ENCODE measurements around the gene CDK12. TPM values are rescaled to one million over a fixed set of nuclear protein-coding genes. Genes with fewer than 3 reads are reported as not detected.

CDK12 gene
- total RNA-seq, 1 donor: 32.6 TPM

DNA sequence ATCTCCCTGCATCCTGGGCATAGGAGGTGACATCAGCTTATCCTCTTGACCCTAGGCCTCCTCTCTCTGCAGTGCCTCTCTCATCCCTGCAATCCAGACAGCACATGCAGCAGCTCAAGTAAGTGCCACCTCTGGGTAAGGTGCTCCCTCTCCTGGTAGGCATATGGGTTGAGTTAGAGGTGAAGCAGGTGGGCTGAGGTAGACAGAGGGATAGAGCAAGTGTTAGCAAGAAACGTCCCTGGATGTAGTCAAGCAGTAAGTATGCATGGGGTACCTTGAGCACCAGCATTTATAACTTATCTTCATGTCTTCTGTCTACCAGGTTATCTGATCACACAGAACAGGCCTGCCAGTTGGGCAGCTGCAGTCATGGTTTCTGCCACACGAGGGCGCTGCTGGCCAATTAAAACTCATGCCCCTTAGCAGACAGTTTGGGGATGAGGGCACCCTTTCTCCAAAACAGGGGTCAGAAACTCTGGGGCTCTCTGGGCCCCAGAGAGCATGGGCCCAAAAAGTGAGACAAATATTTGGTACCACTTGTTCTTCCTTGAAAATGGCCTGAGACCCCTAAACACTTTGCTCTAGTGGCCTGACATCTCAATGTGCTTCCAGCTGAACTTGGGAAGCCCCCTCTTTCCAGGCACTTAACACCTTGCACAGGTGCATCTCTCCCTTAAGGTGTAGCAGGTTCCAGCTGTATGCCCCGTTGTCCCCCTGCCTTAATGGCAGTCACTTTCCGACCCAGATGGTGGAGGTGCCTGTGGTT, 86.6 kb downstream of the CDK12 start:
- peak; percentile 54 to 75 (median 54) for DNase-seq (ENCODE audit: low read depth in 2 of 3, low spot score in 2 of 3)

DNA sequence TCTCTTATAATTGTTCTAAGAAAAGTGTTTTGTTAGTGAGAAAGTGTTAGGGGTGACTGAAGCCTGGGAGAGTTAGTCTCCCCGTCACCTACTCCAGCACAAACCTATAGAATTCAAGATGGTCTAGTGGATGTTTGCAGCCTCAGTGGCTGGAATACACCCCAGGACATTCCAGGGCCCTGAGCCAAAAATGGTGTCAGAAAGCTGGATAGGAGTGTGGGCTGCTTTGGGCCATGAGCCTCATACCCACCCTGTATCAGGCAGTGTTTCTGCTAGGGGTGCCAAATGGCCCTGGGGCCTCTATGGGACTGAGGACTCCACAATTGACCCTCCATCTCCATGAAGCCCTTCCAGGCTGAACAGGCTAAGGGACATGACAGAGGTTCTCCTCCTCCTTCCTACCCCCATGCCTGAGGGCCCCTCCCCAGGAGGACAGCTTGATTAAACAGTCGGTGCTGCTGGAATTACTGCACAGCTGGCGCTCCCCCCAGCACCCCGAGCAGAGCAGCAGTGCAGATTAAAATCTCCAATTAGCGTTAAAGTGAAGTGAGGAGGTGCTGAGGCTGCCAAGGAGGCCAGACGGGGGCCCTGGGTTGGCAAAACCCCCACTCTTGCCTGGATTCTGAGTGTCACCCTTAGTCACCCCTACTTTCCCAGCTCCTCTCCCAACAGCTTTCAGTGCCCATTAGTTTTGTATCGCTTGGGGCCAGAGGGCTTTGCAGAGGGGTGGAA, 87.4 kb downstream of the CDK12 start:
- DNase-seq (ENCODE audit: low read depth in 2 of 3, low spot score in 2 of 3): no peak

DNA sequence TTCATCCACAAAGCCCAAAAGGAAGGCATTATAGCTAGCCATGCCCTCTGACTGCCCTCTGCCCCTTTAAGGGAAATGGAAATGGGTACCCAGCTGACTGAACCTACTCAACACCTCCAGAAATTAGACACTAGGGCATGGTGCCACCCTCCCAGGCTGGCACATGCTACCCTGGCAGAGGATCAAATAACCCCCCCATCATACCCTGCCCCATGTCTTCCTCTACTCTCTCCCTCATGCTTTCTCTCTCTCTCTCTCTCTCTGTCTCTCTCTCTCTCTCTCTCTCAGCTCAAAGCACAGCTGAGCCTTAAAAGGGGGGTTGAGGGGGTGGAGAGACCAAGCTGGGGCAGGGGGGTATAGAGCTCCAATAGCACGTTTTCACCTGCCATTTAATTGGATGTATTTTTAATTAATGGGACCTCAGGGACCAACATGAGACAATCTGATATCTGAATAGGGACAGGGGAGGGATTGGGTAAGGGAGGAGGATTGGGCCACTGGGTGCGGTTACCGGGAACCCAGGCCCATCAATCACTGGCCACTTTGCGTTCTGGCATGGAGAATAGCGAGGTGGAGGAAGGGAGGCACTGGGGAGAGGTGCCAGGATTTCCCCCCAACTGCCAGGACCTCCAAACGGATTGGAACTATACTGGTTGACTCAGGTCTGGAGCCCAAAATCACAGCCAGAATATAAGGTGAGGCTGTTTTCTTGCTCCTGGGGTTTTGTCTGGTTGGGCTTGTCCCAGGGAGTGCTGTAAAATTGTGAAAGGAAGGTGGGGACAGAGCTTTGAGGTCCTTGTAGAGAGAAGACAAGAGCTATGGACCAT, 88.7 kb downstream of the CDK12 start:
- no peak for DNase-seq (ENCODE audit: low read depth in 2 of 3, low spot score in 2 of 3)

DNA sequence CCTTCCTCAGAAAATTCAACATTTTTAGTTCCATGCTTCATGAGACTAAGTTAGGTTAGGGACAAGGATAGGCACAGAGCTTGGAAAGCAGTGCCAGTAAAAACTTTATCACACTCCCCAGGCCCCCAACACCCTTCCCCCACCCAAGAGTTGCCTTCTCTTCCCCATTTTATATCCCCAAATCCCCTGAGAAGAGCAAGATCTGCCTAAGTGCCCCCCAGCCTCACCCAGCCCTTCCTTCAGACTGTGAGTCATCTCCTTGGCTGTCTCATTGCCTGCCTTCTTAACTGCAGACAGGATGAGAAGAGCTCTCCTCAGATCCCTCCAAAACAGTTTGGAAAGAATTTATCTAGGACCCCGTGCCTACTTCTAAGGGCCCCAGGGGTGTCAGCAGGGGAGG, 90.6 kb downstream of the CDK12 start:
- no peak for DNase-seq (ENCODE audit: low read depth in 2 of 3, low spot score in 2 of 3)

DNA sequence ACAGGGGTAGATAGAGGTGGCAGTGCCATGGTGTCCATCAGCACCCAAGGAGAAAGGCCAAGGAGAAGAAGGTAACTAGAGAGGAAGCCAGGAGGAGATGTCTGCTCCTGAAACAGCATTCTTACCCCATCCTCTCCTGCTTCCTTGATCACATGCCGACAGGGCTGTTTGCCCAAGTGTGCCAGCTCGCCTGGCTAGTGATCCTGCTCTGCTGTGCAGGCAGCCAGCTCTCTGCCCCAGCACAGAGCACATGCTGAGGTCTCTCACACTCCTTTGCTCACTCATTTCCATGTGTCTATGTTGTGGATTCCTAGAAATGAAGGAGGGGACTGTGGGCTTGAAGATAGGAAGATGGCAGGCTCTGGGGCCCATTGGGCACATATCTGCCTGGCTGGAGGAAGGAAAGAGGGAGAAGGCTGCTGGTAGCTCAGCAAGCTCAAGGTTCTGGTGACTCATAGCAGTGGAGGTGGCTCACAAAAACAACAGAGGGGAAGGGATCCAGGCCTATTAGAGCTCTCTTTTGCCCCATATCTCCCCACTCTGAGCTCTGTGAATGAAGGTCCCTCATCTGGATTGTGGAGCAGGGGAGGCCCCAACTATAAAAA, 92.2 kb downstream of the CDK12 start:
- no peak for DNase-seq (ENCODE audit: low read depth in 2 of 3, low spot score in 2 of 3)

DNA sequence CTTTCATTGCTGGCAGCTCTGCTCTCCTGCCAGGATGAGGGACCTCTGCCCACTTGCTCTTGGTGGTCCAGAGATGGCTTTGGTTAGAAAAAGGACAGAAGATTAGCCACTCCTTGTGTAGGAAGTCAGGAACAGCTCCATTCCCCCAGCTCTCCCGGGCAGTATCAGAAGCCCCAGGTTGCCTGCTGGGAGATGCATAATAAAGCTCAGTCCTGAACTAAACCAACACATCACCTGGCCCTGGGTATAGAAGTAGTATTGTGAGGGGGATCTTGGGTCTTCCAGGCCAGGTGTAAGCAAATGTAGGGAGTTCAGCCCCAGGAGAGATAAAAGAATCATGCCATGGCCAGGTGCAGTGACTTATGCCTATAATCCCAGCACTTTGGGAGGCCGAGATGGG, 94.1 kb downstream of the CDK12 start:
- no peak for DNase-seq (ENCODE audit: low read depth in 2 of 3, low spot score in 2 of 3)

DNA sequence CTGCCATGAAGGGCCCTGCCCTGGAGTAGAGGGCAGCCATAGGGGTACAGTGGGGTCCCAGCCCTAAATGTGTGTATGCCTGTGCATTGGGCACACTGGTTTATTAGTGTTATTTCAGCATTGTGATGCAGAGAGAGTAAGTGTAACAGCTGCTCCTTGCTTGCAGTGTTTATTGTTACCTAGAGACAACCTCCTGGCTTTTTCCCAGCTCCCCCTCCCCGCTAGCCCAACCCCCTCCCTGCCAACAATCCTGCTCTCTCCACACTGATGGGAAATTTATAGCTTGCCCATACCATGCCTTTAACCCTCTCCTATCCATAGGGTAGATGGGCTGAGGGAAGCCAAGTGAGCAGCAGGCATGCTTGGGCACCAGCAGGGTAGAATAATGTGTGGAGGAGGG, 95.1 kb downstream of the CDK12 start:
- DNase-seq (ENCODE audit: low read depth in 2 of 3, low spot score in 2 of 3): no peak

DNA sequence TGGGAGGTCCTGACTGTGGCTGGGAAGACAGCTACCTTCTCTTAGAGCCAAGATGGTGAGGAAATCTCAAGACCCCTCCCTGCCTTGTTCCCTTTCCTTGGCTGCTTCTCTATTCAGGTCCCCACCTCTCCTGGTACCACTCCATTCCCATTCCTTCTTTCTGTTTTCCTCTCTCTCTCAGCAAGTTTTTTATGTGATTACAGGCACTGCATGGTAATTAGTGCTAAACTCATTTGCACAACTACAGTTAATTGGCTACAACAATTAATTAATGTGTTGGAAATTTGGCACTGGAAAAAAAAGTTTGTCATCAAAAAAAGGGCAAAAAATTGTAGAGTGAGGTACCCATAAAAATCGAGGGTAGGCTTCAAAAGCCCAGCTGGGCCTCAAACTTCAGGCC, 101.1 kb downstream of the CDK12 start:
- no peak for DNase-seq (ENCODE audit: low read depth in 2 of 3, low spot score in 2 of 3)

DNA sequence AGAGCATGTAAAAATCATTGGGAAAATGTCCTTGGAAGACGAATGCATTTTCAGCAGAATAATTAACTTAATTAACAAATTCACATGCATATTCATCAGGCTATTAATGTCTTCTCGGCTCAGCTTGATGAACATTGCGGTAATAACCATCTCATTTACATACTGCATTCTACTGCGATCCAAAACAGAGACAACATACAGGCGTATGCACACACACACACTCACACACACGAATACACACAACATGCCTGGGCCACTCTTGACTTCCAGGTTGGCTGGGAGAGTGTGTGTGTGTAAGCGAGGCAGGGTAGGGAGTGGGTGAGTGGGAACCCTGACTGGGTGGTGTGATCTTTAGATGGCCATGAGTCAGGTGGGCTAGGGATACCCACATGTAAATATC, 101.7 kb downstream of the CDK12 start:
- DNase-seq (ENCODE audit: low read depth in 2 of 3, low spot score in 2 of 3): no peak

DNA sequence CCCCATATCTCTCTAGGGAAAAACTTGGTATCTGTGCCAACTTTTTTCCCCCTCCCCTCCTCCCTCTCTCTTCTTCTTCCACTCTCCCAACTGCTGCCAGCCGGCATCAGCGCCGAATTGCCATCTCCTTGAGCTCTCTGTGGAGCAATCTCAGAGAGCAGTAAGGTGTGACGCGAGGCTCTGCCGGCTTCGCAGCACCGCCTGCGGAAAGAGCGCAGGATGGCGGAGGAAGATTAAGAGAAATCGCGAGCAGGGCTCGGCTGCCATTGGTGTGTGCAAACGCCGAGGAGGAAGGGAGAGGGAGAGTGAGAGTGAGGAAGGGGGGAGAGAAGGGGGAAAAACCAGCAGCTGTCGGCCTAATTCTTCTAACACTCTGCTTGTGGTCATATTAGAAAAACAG, 102.2 kb downstream of the CDK12 start:
- peak in 2 of 3 donors; percentile 43 to 76 for DNase-seq (ENCODE audit: low read depth in 2 of 3, low spot score in 2 of 3)

DNA sequence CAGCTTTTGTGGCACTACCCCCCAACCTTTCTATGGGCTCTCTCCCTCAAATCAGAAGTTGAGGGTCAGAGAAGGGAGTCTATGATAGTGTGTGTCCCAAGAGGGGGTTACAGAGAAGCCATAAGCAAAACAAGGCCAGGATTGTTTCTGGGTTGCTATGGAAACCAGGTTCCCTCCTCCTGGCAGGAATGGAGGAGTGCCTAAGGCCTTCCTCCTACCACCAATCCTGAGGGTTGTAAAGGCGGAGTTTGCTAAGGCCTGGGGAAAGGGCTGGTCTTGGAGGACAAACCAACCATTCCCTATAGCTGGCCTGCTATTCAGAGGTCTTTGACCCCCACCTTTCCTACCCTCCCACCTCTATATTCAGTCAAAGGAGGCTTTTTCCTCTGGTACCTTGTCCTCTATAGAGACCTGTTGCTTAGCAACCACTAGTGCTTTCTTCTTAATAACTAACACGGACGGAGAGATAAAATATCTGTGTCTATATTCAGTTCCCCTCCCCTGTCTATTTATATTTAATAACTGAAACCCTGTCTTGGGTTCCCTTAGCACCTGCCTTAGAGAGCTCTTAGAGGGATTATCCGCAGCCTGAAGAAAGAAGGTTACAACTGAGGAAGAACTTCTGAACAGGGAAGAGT, 103.0 kb downstream of the CDK12 start:
- no peak for DNase-seq (ENCODE audit: low read depth in 2 of 3, low spot score in 2 of 3)

DNA sequence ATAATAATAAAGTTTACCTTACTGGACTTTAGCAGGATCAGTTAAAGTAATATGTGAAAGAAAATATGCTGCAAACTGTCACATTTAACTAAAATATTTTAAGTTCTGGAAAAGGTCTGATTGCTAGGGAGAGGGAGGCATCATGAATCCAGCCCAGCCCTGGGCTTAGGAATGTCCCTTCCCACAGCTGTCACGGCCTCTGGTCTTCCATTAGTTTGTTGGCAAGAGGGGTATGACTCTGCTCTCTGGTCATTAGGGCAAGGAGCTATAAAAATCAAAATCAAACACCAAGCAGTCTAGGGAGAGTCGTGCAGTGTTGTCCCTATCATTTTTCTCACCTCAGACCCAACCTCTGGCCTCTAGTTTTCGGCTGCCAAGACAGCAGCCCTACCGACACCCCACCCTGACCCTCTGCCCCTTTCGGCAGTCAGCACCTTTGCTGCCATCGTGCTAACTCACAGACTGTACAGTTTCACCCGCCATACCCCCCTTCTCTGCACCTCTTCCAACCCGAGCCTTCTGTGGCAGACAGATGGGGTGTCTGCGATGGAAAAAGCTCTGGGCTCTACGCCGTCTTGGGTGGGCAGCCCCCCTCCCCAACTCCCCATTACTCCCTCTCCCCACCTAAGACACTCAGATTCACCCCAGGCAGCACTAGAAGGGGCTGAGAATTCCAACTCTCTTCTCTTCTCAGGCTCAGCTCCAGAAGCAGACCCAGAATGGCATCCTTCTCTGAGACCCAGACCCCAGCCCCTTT, 105.0 kb downstream of the CDK12 start:
- no peak for DNase-seq (ENCODE audit: low read depth in 2 of 3, low spot score in 2 of 3)

DNA sequence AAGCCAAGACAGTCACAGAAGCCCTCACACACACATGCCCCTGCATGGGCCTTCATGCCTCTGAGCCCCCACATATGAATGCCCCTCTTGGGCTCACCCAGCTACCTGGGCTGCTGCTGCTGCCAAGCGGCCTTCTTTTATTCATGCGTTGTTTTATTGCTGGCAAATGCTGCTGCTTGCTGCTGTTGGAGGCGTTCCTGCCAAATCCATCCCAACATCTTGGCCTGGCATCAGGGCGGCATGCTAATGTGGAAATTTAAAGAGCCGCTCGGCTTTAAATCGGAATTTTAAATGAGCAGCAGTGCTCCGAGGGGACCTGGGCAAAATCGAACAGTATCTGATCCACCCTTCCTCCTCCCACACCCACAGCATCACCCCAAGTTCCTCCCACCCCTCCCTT, 107.4 kb downstream of the CDK12 start:
- no peak for DNase-seq (ENCODE audit: low read depth in 2 of 3, low spot score in 2 of 3)

DNA sequence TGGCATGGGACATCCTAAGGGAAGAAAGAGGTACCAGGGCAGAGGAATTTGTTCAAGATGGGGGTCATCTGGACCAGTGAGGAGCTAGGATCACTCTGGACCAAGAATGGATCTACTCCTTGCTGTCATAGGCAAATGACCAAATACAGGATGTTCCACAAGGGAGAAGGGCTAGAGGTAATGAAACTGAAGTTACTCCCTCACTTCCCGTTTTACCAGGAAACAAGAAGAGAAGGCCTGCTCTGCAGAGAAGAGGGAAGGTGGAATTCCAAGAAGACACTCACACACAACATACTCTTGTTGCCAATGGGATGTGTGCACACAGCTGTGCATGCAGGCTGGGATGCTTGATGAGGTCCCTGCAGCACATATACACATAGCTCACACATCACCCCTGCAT, 107.8 kb downstream of the CDK12 start:
- no peak for DNase-seq (ENCODE audit: low read depth in 2 of 3, low spot score in 2 of 3)

DNA sequence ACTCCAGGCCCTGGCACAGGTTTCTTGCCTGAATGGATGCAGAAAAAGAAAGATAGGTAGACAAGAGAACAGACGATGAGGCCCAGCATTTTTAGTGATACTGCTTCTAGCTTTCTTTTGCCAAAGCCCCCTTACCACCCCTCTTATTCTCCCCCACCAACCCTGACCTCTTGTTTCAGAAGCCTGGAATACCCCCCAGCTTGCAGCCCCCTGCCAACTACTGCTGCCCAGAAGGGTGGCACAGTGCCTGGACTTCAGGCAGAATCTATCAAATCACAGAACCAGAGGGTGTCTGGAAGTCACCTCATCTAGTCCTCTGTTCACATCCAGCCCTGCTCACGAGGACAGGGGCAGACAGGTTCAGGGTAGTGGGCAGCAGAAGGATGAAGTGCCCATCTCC, 110.8 kb downstream of the CDK12 start:
- no peak for DNase-seq (ENCODE audit: low read depth in 2 of 3, low spot score in 2 of 3)

DNA sequence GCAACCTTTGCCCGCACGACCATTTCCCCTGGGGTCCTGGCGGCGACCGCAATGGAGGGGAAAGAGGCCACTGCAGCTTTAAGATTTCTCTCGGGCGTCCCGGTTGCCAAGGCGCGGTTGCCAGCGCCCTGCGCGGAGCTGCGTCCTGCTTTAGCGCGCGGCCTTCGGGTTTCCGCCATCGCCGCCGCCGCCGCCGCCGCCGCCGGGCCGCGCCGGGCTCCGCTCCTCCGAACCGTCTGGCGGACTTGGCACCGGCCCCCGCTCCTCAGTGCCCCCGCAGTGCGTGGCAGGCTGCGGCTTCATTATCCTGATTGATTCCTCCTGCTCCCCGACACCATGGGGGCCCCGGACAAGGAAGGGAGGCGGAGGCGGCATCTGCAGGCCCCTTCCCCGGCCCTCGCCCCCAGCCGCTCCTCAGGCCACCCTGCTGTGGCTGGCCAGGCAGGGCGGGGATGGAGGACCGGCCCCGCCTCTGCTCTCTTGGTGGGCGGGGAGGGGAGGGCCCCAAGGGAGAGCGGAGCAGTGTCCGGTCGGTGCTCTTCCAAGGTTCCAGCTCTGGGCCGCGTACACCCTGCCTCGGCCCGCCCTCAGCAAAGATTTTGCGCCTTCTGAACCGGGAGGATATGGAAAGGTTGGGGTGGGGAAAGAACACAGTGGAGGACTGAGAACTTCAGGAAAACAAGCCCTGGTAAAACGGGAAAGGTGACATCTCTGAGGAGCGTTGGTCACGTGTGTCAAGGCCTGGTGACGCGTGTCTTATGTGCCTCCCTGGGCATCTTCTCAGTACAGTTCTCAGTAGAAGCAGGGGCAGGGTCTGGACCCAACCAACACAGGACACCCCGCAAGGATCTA, 112.4 kb downstream of the CDK12 start:
- DNase-seq (ENCODE audit: low read depth in 2 of 3, low spot score in 2 of 3): peak in 2 of 3 donors; percentile 32 to 45

DNA sequence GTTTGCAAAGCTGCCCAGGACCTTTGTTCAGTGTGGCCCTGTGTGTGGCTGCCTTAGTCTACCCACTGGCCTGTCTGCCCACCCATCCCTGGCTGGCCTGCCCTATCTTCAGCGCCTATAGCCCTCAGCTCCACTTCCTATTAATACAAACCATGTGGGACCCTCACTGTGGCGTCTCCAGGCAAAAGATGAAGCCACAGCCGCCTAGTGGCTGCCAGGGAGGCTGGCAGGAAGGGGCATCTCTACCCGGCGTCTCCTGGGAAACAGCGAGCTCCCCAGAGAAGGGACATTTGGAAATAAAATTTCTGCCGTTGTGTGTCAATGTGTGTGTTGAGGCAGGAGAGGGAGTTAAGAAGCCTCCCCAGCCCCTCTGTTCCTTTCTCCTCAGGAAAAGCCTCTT, 114.9 kb downstream of the CDK12 start:
- DNase-seq (ENCODE audit: low read depth in 2 of 3, low spot score in 2 of 3): peak in 1 of 3 donors; percentile 43

DNA sequence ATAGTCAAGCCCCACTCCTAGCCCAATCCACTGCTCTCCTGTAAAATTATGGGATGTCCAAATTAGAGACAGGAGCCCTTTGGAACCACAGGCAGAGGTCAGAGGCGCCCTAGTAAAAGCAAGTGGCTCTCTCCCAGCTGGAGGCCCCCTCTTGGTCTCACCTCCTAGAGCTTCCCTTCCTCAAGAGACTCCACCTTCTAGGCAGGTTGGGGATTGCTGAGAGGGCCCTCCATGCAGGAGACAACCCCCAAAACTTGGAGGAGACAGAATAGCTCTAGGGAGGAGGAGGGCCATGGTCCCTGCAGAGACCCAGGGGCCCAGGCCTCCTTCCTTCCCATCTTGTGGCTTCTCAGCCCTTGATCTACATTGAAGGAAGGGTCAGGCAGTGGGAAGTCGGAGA, 117.0 kb downstream of the CDK12 start:
- DNase-seq (ENCODE audit: low read depth in 2 of 3, low spot score in 2 of 3): no peak
